ENCODE measurements around the gene TFF3. TPM values are rescaled to one million over a fixed set of nuclear protein-coding genes. Genes with fewer than 3 reads are reported as not detected.

Gene TFF3
- total RNA-seq, 4 donors from 2014 or later = 2.5 to 24.4 (median 9.3) TPM

DNA sequence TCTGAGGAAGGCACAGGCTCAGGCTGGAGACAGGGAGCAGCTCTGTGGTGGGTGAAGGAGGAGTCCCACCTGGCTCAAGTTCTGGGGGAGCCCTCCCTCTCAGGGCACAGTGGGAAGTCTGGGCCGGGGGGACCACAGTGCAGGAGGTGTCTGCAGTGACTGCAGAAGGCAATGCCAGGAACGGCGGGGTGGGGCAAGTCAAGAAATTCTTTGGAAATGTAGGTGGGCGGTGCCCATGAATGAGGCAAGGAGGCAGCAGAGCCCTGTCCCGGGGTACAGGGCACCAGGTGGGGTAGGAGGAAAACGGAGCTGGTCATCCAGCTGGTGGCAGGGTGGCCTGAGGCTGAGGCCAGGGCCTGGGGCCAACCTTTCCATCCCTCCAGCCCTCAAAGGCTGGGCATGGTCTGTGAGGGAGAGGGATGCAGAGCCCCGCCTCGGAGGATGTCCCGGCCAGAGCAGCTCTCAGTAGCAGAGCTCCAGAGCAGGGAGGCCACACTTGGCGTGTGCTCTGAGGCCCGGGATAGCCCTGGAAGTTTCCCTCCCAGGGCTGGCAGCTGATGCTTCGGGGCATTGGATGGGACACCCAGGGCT lies 4.7 kb downstream of the TFF3 start:
- H3K36me3 ChIP-seq = no peaks in the 10 kb centered on the region
- peaks cover 0 to 55% (median 12%) of the 10 kb centered on the region in 4 donors for H3K27me3 ChIP-seq
- TF ChIP-seq EP300 (IDR thresholded peaks at IDR 0.05) (no peak), POLR2A (IDR thresholded peaks at IDR 0.05; ENCODE audit: low read depth) (no peak), POLR2AphosphoS5 (IDR thresholded peaks at IDR 0.05) (no peak)
- TF ChIP-seq, protein P1, sequence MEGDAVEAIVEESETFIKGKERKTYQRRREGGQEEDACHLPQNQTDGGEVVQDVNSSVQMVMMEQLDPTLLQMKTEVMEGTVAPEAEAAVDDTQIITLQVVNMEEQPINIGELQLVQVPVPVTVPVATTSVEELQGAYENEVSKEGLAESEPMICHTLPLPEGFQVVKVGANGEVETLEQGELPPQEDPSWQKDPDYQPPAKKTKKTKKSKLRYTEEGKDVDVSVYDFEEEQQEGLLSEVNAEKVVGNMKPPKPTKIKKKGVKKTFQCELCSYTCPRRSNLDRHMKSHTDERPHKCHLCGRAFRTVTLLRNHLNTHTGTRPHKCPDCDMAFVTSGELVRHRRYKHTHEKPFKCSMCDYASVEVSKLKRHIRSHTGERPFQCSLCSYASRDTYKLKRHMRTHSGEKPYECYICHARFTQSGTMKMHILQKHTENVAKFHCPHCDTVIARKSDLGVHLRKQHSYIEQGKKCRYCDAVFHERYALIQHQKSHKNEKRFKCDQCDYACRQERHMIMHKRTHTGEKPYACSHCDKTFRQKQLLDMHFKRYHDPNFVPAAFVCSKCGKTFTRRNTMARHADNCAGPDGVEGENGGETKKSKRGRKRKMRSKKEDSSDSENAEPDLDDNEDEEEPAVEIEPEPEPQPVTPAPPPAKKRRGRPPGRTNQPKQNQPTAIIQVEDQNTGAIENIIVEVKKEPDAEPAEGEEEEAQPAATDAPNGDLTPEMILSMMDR (IDR thresholded peaks at IDR 0.05) = no peak
- no peak overlapping the region for H3K27ac ChIP-seq (replicated peaks in 1 of 4)
- peaks cover 11 to 14% (median 13%) of the 10 kb centered on the region in 4 donors for H3K4me1 ChIP-seq
- intact Hi-C loops (cut with DNase I) = no loop called here
- no peak overlapping the region for H3K4me3 ChIP-seq
- no peaks in the 10 kb centered on the region for H3K9me3 ChIP-seq
- 83% methylated on average over 10 of the region's 12 CpGs for WGBS
- no peak for DNase-seq (ENCODE audit: extremely low spot score)

DNA sequence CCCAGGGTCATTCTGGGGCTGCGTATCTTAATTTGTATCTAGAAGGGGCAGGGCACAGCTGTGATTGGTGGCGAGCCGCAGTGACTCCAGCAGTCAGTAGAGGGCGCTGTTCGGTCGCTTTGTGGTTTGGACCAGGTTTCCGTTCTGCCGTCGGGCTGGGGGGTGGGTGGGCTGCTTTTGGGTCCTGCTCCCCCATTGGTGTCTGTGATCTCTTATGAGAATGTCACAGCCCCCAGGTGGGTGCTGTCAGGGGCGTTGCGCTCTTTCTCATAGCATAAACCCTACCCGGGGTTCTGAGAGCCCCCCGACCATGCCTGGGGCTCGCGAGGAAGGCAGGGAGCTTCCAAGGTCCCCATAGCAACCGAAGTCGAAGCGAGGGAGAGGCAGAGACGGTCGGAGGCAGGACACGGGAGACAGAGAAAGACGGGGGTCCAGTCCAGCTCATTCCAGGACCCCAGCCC lies 5.4 kb downstream of the TFF3 start:
- no peak for TF ChIP-seq EP300 (IDR thresholded peaks at IDR 0.05)
- TF ChIP-seq, protein P1 (IDR thresholded peaks at IDR 0.05) = peak; percentile 45 to 75 (median 54)
- no peak for TF ChIP-seq POLR2AphosphoS5 (IDR thresholded peaks at IDR 0.05)
- TF ChIP-seq POLR2A (IDR thresholded peaks at IDR 0.05; ENCODE audit: low read depth) = no peak
- H3K4me1 ChIP-seq = peaks cover 11 to 14% (median 13%) of the 10 kb centered on the region in 4 donors
- intact Hi-C loops (cut with DNase I) = no loop called here
- H3K27me3 ChIP-seq = peaks cover 0 to 56% (median 12%) of the 10 kb centered on the region in 4 donors
- 7% methylated on average over 22 of the region's 22 CpGs for WGBS
- DNase-seq (ENCODE audit: extremely low spot score) = no peak
- H3K4me3 ChIP-seq = no peak overlapping the region
- H3K36me3 ChIP-seq = no peaks in the 10 kb centered on the region
- no peak overlapping the region for H3K27ac ChIP-seq (replicated peaks in 1 of 4)
- no peaks in the 10 kb centered on the region for H3K9me3 ChIP-seq

DNA sequence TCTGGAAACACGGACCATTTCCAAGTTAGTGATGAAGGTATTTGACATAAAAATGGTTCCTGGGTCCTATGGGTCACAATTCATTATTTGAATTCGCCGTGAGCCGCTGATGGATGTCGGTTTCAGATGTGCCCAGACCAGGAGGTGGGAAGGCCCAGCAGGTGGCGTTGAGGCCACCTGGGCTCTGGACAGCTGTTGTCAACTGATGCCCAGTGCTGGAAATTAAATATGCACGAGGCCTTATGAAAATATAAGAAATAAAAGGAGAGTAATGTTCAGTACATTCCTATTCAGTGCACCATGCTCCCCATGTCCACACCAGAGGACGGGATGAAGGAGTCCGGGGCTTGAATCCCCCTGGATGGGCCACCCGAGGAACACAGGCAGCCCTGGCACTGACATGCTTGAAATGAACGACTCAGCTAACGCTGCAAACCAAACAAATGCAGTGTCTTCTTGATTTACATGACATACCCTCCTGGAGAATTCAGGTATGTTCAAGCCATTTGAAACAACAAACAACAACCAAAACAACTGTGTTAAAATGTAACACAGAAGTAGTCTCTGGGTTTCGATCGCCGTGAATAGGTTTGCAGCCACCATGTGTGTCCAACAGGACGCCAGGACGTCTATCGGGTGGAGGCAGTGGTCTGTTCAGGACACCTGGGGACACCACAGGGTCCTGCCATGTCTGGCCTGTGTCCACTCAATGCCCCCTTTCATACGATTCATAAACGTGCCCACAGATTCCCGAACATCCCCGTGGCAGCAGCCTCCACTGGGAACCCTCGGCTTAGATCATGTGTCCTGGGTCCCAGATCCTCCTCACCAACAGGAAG lies 6.1 kb downstream of the TFF3 start:
- Histone ChIP-seq H3K27me3 (peaks cover 0 to 56% (median 12%) of the 10 kb centered on the region in 4 donors), H3K27ac (replicated peaks in 1 of 4) (no peak overlapping the region), H3K4me3 (no peak overlapping the region), H3K9me3 (no peaks in the 10 kb centered on the region), H3K4me1 (peaks cover 11 to 14% (median 13%) of the 10 kb centered on the region in 4 donors), H3K36me3 (no peaks in the 10 kb centered on the region)
- intact Hi-C loops (cut with DNase I) = no loop called here
- TF ChIP-seq POLR2A (IDR thresholded peaks at IDR 0.05; ENCODE audit: low read depth) = no peak
- TF ChIP-seq EP300 (IDR thresholded peaks at IDR 0.05) = no peak
- TF ChIP-seq, protein P1 (IDR thresholded peaks at IDR 0.05) = no peak
- no peak for TF ChIP-seq POLR2AphosphoS5 (IDR thresholded peaks at IDR 0.05)
- DNase-seq (ENCODE audit: extremely low spot score) = no peak
- WGBS = 60% methylated on average over 22 of the region's 23 CpGs

DNA sequence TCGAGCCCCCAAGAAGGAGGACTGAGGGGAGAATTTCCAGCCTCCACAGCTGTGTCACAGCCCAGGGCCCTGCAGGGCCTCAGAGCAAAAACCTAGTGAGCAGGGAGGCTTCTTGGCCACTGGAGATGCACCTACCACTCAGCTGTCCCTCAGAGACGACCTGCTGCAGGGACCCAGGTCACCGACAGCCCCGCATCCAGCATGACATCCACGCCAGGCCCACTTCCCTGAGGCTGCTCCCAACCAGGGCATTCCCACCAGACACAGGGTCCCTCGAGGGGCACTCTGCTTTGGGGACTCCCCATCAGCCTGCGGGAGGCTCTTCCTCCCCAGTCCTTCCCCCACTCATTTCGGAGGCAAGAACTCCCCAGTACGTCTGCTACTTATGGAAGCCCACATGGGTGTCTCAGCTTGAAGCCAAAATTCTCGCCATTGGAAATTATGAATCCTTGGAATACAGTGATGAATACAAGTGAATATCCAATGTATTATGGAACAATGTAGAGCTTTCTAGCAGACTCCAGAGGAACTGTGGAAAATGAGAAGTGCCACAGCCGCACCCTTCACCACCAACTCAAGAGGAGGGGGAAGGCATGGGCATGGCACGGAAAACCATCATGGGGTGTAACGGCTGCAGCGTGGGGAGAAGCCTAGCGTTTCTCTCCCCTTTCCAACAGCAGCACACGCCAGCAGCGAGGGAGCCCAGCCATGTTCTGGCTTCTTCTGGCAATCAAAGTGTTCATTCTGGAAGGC lies 6.9 kb downstream of the TFF3 start:
- intact Hi-C loops (cut with DNase I) = no loop called here
- Histone ChIP-seq H3K4me3 (no peak overlapping the region), H3K36me3 (no peaks in the 10 kb centered on the region), H3K27me3 (peaks cover 0 to 55% (median 12%) of the 10 kb centered on the region in 4 donors), H3K9me3 (no peaks in the 10 kb centered on the region), H3K27ac (replicated peaks in 1 of 4) (no peak overlapping the region), H3K4me1 (peaks cover 9 to 14% (median 12%) of the 10 kb centered on the region in 4 donors)
- 65% methylated on average over 12 of the region's 17 CpGs for WGBS
- no peak for DNase-seq (ENCODE audit: extremely low spot score)
- TF ChIP-seq, protein P1 (IDR thresholded peaks at IDR 0.05) = no peak
- no peak for TF ChIP-seq POLR2A (IDR thresholded peaks at IDR 0.05; ENCODE audit: low read depth)
- no peak for TF ChIP-seq EP300 (IDR thresholded peaks at IDR 0.05)
- TF ChIP-seq POLR2AphosphoS5 (IDR thresholded peaks at IDR 0.05) = no peak
